Right lobe of liver (tissue), 6 donors: ENCODE data around the gene CRLF3. TPM values are rescaled to one million over a fixed set of nuclear protein-coding genes. Genes with fewer than 3 reads are reported as not detected.

ENCODE experiments used
- ATAC-seq, 4 donors: fragments of 200-7000 bp; cut with Tn5 transposase; one replicate each; pipeline ENCODE4 v1.9.1; 2020; ENCODE audit warnings: mild to moderate bottlenecking in 4 of 4, moderate library complexity in 4 of 4
- DNase-seq, 3 donors: peaks; one replicate each; pipeline ENCODE4 v3.0.0-alpha.2; 2020
- H3K27ac ChIP-seq, 3 donors: fragments of 200-600 bp; one replicate each; pipeline ENCODE4 v1.8.0; 2022
- H3K27me3 ChIP-seq, 2 donors: fragments of 200-600 bp; one replicate each; pipeline ENCODE4 v1.8.0; 2022
- H3K36me3 ChIP-seq, 4 donors: fragments of 200-600 bp; sonication (generic) in 1 of 4; one replicate each; pipeline versions ENCODE4 v1.5.1 to v1.8.0; 2017 to 2022; ENCODE audit warnings: control low read depth in 1 of 4
- H3K4me1 ChIP-seq, 4 donors: fragments of 200-600 bp; sonication (generic) in 1 of 4; one replicate each; pipeline versions ENCODE4 v1.5.1 to v1.8.0; 2017 to 2022; ENCODE audit warnings: control low read depth in 1 of 4
- H3K4me3 ChIP-seq, 3 donors: fragments of 200-600 bp; one replicate each; pipeline ENCODE4 v1.8.0; 2022
- H3K9me3 ChIP-seq, 4 donors: fragments of 200-600 bp; sonication (generic) in 1 of 4; one replicate each; pipeline versions ENCODE4 v1.5.1 to v1.8.0; 2017 to 2022; ENCODE audit warnings: control low read depth in 1 of 4
- POLR2A ChIP-seq: fragments of 450-650 bp; IDR thresholded peaks from one replicate; pipeline ENCODE4 v1.6.1; 2017; ENCODE audit warnings: antibody characterized with exemption, mild to moderate bottlenecking
- WGBS: methylation state at CpG from one replicate; pipeline ENCODE4 v1.1.6; 2018; ENCODE audit warnings: low coverage, low lambda C conversion rate; ENCODE audit not compliant: insufficient coverage; ENCODE audit errors: missing lambda C conversion rate; 5-methylcytosine and 5-hydroxymethylcytosine counted together
- intact Hi-C, 2 donors: fragments of 100-400 bp; cut with DNase I; formaldehyde crosslinking; loops; one replicate each; pipeline versions ENCODE4 v1.11.2 to v1.14.1; 2022
- long read RNA-seq: library from polyadenylated mRNA; unstranded; transcript quantifications from one replicate; pipeline ENCODE4 v2.0.0, GENCODE V29; 2019
- total RNA-seq, 6 experiments: library from RNA; depleted of rRNA in 2 of 6; stranded (reverse); fragments of >200 nt in 2 of 6; fragmentation: NEBNext Ultra II Directional in 3 of 6; extraction: Animal tissue kit (Norgen Biotek cat#: 25700) in 3 of 6; gene quantifications; one replicate each; pipeline versions ENCODE4 v1.1.0 to v1.2.4, GENCODE V29; 2016 to 2023
- TF ChIP-seq, protein P1 (sequence below), 4 donors: fragments of 200-600 bp in 3 of 4; fragments of 450-650 bp in 1 of 4; IDR thresholded peaks; one replicate each; pipeline versions ENCODE4 v1.5.1 to v1.8.0; 2016 to 2022; ENCODE audit warnings: antibody characterized with exemption in 4 of 4, mild to moderate bottlenecking in 2 of 4
- donor health status: DM: no; HTN: yes; CAD: no.
- donor health status: DM: no; HTN: no; CAD: no.
- donor health status: DM: no; HTN: no; CAD: no.
- donor health status: DM: no; HTN: yes; CAD: no.
- donor health status: DM: no; HTN: yes; CAD: no.

Gene CRLF3, protein sequence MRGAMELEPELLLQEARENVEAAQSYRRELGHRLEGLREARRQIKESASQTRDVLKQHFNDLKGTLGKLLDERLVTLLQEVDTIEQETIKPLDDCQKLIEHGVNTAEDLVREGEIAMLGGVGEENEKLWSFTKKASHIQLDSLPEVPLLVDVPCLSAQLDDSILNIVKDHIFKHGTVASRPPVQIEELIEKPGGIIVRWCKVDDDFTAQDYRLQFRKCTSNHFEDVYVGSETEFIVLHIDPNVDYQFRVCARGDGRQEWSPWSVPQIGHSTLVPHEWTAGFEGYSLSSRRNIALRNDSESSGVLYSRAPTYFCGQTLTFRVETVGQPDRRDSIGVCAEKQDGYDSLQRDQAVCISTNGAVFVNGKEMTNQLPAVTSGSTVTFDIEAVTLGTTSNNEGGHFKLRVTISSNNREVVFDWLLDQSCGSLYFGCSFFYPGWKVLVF
- total RNA-seq: 1 to 10 TPM; 2.4 to 6.7 (median 5.0) TPM
- long read RNA-seq: 0 reads

DNA sequence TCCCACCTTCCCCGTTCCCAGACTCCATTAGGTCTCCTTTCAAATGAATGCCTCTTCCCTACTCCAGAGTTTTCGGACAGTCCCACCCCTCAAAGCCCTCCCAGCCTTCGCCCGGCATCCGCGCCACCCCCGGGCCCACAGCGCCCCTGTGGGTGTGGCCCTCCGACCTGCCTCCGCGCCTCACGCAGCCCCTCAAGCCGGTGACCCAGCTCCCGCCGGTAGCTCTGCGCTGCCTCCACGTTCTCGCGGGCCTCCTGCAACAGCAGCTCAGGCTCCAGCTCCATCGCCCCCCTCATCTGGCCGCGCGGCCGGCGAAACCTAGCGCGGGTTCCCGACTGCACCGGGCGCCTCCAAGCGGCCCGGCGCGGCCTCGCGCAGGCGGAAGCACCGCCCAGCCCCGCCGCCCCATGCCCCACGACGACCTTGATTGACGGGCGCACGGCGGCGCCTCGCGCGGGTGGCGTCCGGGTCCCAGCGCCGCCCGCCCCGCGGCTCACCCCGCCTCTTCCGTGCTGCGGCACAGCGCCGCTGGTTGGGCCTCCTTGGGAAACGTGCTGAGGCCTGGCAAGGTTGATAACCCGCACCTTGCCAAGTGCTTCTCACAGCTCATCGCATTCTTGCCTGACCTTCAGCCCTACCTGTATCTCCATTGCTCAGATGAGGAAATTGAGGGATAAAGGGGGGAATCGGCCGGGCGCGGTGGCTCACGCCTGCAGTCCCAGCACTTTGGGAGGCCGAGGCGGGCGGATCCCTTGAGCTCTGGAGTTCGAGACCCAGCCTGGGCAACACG, at the start of gene CRLF3:
CRLF3 (minus strand) TSS at position 337 of the 790 bp plus-strand sequence; CDS start at position 296, 41 bp downstream.
- under 1% methylated on average over 28 of the region's 75 CpGs for WGBS
- intact Hi-C loops: no loop called here

DNA sequence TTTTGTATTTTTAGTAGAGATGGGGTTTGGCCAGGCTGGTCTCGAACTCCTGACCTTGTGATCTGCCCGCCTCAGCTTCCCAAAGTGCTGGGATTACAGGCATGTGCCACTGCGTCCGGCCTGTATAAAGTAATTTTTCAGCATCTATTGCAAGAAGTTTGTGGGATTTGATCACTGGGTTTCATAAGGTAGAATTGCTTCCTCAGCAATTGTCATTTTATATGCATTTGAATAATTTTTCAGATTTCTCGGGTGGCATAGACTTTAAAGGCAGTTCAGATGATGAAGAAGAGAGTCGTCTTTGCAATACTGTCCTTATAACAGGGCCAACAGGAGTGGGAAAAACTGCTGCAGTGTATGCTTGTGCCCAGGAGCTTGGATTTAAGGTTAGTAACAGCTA, 44.5 kb upstream of the CRLF3 start:
- no peak overlapping the region for H3K27ac ChIP-seq
- H3K4me3 ChIP-seq: no peak overlapping the region
- no peak for TF ChIP-seq POLR2A
- TF ChIP-seq, protein P1, sequence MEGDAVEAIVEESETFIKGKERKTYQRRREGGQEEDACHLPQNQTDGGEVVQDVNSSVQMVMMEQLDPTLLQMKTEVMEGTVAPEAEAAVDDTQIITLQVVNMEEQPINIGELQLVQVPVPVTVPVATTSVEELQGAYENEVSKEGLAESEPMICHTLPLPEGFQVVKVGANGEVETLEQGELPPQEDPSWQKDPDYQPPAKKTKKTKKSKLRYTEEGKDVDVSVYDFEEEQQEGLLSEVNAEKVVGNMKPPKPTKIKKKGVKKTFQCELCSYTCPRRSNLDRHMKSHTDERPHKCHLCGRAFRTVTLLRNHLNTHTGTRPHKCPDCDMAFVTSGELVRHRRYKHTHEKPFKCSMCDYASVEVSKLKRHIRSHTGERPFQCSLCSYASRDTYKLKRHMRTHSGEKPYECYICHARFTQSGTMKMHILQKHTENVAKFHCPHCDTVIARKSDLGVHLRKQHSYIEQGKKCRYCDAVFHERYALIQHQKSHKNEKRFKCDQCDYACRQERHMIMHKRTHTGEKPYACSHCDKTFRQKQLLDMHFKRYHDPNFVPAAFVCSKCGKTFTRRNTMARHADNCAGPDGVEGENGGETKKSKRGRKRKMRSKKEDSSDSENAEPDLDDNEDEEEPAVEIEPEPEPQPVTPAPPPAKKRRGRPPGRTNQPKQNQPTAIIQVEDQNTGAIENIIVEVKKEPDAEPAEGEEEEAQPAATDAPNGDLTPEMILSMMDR (IDR thresholded peaks at IDR 0.05): no peak
- H3K36me3 ChIP-seq: no peaks in the 10 kb centered on the region
- ATAC-seq (no peak), DNase-seq (no peak)
- WGBS: 100% methylated on average over 3 of the region's 6 CpGs
- no peaks in the 10 kb centered on the region for H3K4me1 ChIP-seq
- H3K9me3 ChIP-seq: no peaks in the 10 kb centered on the region
- H3K27me3 ChIP-seq: no peaks in the 10 kb centered on the region
- intact Hi-C loops: no loop called here

More for the DNA sequence above, at the start of gene CRLF3:
- TF ChIP-seq, protein P1 (IDR thresholded peaks at IDR 0.05): peak; percentile 44 to 70 (median 64)
- TF ChIP-seq POLR2A: peak; percentile 87
- Histone ChIP-seq H3K9me3 (no peaks in the 10 kb centered on the region), H3K4me3 (peak within 1 kb of the TSS; percentile 87 to 93 (median 90)), H3K36me3 (no peaks in the 10 kb centered on the region), H3K4me1 (peaks cover 0 to 5% (median 0%) of the 10 kb centered on the region in 4 donors), H3K27ac (peak within 1 kb of the TSS; percentile 62 to 84 (median 65)), H3K27me3 (no peaks in the 10 kb centered on the region)
- ATAC-seq (peak; percentile 97 to 100 (median 98)), DNase-seq (peak; percentile 90 to 95 (median 92))

DNA sequence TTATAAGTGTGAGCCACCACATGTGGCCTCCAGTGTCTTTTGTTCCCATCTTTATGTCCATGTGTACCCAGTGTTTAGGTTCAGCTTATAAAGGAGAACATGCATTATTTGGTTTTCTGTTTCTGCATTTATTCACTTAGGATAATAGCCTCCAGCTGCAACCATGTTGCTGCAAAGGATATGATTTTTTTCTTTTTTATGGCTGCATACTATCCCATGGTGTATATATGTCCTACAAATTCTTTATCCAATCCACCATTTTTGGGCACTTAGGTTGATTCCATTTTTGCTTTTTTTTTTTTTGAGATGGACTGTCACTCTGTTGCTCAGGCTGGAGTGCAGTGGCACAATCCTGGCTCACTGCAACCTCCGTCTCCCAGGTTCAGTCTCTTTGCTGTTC, 40.1 kb upstream of the CRLF3 start:
- WGBS: 100% methylated on average over 1 of the region's 1 CpG

DNA sequence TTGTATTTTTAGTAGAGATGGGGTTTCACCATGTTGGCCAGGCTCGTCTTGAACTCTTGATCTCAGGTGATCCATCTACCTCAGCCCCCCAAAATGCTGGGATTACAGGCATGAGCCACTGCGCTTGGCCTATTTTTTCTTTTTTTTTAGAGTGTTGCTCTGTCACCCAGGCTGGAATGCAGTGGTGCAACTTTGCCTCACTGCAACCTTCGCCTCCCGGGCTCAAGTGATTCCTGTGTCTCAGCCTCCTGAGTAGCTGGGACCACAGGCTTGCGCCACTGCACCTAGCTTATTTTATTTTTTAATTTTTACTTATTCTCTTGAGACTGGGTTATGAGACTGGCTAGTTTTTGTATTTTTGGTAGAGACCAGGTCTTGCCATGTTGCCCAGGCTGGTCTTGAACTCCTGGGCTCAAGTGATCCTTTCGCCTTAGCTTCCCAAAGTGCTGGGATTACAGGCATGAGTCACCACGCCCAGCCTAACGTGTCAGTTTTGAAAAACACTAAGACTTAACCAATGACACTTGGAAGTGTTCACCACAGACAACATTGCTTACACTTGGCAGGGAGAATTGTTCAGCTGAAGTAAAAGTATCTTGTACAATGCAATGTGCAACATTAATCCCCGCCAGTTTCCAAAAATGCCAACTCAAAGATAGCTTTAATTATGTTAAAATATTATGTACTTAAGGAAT, 34.2 kb upstream of the CRLF3 start:
- H3K36me3 ChIP-seq: no peaks in the 10 kb centered on the region
- H3K4me1 ChIP-seq: no peaks in the 10 kb centered on the region
- intact Hi-C loops: no loop called here
- H3K9me3 ChIP-seq: no peaks in the 10 kb centered on the region
- H3K4me3 ChIP-seq: no peak overlapping the region
- no peak overlapping the region for H3K27ac ChIP-seq
- DNase-seq: no peak
- TF ChIP-seq POLR2A: no peak
- TF ChIP-seq, protein P1 (IDR thresholded peaks at IDR 0.05): no peak
- WGBS: 94% methylated on average over 9 of the region's 9 CpGs
- no peaks in the 10 kb centered on the region for H3K27me3 ChIP-seq
- ATAC-seq: no peak

More for the DNA sequence above, 40.1 kb upstream of the CRLF3 start:
- intact Hi-C loops: no loop called here
- no peaks in the 10 kb centered on the region for H3K27me3 ChIP-seq
- H3K9me3 ChIP-seq: no peaks in the 10 kb centered on the region
- no peaks in the 10 kb centered on the region for H3K36me3 ChIP-seq
- H3K27ac ChIP-seq: no peak overlapping the region
- DNase-seq: no peak
- H3K4me3 ChIP-seq: no peak overlapping the region
- H3K4me1 ChIP-seq: no peaks in the 10 kb centered on the region
- TF ChIP-seq, protein P1 (IDR thresholded peaks at IDR 0.05): no peak
- no peak for TF ChIP-seq POLR2A
- ATAC-seq: no peak
